ENCODE results near the gene DPP10. TPM values are rescaled to one million over a fixed set of nuclear protein-coding genes. Genes with fewer than 3 reads are reported as not detected.

Gene DPP10
- total RNA-seq, 2 donors from 2014 or later, result 3.1 to 11.2 TPM

DNA sequence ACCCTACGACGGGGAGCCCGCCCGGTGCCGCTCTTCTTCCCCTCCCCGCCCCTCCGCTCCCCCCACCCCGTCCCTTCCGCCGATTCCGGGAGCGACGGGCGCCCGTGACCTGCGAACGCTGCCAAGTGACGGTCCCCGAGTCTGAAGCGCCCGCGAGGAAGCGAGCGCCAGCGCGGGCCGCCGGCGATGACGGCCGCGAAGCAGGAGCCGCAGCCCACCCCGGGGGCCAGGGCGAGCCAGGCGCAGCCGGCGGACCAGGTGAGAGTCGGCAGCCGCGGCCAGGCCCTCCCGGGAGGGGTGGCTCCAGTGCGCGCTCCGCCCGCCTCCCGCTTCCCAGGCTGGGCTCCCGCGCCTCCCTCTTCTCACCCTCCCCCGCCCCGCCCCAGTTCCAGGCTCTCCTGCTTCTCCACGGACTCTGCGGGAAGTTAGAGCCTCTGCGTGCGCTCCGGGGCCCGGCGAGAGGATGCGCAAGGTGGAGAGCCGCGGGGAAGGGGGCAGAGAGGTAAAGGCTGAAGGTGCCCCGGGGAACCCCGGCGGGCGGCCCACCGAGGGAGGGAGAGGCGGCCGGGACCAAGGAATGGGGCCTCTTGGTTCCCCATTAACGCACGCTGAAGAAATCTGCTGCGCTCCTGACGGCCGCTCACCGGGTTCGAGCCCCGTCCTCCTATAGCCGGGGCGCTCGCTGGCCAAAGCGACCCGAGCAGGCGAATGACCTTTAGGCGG lies 719.5 kb downstream of the DPP10 start:
- DNase-seq, result peak; percentile 72 to 85 (median 76)
- no peaks in the 10 kb centered on the region for H3K36me3 ChIP-seq (replicated peaks in 1 of 2; ENCODE audit: insufficient read depth in 1 of 2, low read depth in 2 of 2)

DNA sequence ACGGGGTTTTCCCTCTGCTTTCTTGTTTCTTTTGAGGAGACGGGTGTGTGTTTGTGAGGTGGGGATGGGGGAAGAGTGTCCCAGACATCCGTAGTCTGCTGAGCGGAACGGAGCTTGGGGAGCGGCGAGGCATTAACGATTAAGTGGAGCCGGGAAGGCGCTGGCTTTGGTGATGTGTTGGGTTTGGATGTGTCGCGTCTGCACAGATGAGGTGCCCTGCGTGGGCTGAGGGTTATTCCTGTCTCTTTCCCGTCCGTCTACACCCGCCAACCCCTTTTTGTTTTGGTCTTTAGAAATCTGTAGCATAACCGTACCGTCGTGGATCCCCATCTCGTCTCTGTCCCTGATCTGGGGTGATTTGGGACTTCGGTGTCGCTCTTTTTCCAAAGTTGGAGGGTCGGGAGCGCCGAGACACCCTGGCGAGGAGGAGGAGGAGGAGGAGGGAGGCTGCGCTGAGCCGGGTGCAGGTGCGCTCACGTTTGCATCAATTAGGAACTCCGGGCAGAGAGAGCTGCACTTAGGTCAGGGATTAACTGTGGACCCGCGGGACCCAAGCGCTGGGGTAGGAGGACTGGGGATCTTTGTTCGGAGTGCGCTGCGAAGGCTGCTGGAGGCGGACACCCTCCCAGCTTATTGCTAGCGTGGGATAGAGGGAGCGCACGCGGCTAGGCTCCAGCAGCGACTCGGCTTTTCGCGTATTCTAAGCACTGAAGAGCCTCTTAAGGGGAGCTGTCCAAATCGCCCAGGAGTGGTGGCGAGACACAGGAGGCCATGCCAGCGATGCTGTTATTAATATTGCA lies 720.3 kb downstream of the DPP10 start:
- Histone ChIP-seq H3K4me3 (peak overlapping the region in 1 of 2 donors; percentile 52), H3K27ac (peak overlapping the region in 2 of 4 donors; percentile 82 to 88), H3K36me3 (replicated peaks in 1 of 2; ENCODE audit: insufficient read depth in 1 of 2, low read depth in 2 of 2) (no peaks in the 10 kb centered on the region), H3K27me3 (no peaks in the 10 kb centered on the region), H3K4me1 (peaks cover 17% of the 10 kb centered on the region), H3K9me3 (no peaks in the 10 kb centered on the region)
- DNase-seq, result peak in 3 of 4 donors; percentile 14 to 34 (median 23)
- WGBS, 2 donors, result 0 to 2% methylated on average over 31 to 49 of the region's 49 CpGs
- ATAC-seq, result no peak
- intact Hi-C loops (cut with DNase I), result no loop called here
- TF ChIP-seq, protein P1, sequence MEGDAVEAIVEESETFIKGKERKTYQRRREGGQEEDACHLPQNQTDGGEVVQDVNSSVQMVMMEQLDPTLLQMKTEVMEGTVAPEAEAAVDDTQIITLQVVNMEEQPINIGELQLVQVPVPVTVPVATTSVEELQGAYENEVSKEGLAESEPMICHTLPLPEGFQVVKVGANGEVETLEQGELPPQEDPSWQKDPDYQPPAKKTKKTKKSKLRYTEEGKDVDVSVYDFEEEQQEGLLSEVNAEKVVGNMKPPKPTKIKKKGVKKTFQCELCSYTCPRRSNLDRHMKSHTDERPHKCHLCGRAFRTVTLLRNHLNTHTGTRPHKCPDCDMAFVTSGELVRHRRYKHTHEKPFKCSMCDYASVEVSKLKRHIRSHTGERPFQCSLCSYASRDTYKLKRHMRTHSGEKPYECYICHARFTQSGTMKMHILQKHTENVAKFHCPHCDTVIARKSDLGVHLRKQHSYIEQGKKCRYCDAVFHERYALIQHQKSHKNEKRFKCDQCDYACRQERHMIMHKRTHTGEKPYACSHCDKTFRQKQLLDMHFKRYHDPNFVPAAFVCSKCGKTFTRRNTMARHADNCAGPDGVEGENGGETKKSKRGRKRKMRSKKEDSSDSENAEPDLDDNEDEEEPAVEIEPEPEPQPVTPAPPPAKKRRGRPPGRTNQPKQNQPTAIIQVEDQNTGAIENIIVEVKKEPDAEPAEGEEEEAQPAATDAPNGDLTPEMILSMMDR (IDR thresholded peaks at IDR 0.05), result no peak
- TF ChIP-seq POLR2A (IDR thresholded peaks at IDR 0.05), result no peak

More for the DNA sequence above, 719.5 kb downstream of the DPP10 start:
- WGBS, 2 donors, result 0 to 9% methylated on average over 4 to 62 of the region's 83 CpGs
- Histone ChIP-seq H3K27me3 (no peaks in the 10 kb centered on the region), H3K27ac (peak overlapping the region; percentile 65 to 91 (median 85)), H3K9me3 (no peaks in the 10 kb centered on the region), H3K4me3 (peak overlapping the region; percentile 52 to 65), H3K4me1 (peaks cover 12% of the 10 kb centered on the region)
- TF ChIP-seq, protein P1 (IDR thresholded peaks at IDR 0.05), result no peak
- peak in 2 of 3 donors; percentile 27 to 29 for TF ChIP-seq POLR2A (IDR thresholded peaks at IDR 0.05)
- intact Hi-C loops (cut with DNase I), result no loop called here
- ATAC-seq, result peak; percentile 85

DNA sequence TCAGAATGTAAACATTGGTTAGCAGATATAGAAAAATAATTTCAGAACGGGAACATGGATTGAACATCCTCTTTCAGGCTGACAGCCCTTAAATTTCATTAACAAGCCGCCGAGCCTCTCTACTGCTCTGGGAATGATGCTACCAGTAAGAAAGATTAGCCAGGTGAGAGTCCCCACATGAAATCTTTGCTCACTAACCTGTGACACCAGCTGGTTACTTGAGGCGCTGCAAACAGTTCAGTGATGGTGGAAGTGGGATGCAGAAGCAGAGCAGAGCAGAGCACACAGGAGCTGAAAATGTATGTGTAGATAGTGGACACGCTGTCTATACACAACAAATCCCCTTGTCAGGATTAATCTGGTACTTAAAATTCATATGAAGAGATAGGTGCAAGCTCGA lies 721.1 kb downstream of the DPP10 start:
- H3K9me3 ChIP-seq, result no peaks in the 10 kb centered on the region
- DNase-seq, result no peak
- no peak overlapping the region for H3K4me3 ChIP-seq
- TF ChIP-seq, protein P1 (IDR thresholded peaks at IDR 0.05), result no peak
- H3K27ac ChIP-seq, result no peak overlapping the region
- peaks cover 22% of the 10 kb centered on the region for H3K4me1 ChIP-seq
- ATAC-seq, result no peak
- no peaks in the 10 kb centered on the region for H3K27me3 ChIP-seq
- no peaks in the 10 kb centered on the region for H3K36me3 ChIP-seq (replicated peaks in 1 of 2; ENCODE audit: insufficient read depth in 1 of 2, low read depth in 2 of 2)
- WGBS, 2 donors, result 32 to 34% methylated on average over 6 of the region's 6 CpGs
- intact Hi-C loops (cut with DNase I), result no loop called here

DNA sequence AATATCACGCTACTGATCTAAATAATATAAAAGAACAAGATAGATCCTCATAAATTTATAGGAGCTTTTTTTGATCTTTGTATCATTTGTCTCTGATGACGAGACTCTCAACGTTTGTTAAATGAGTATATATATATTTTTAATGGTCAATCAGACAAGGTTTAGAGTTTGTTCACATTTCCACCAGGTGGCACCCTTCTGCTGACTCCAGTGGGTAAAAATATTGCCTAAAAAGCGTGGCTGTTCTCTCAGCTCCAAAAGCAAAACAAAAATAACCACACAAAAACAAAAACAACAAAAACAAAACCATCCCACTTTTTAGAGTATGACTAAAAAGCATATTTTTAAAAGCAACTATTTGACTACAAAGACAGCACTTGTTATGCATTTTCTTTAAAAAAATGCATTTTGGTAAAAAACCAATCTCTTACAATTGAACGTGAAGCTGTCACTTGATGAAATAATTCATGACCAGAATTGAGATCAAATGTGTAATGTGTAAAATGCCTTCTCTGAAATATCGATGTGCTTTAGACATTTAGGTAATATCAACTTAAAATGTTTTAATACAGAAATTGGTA lies 723.2 kb downstream of the DPP10 start:
- intact Hi-C loops (cut with DNase I), result no loop called here
- TF ChIP-seq POLR2A (IDR thresholded peaks at IDR 0.05), result no peak
- TF ChIP-seq, protein P1 (IDR thresholded peaks at IDR 0.05), result peak; percentile 23 to 71 (median 60)
- peak; percentile 46 to 64 (median 52) for DNase-seq
- H3K4me3 ChIP-seq, result no peak overlapping the region
- H3K36me3 ChIP-seq (replicated peaks in 1 of 2; ENCODE audit: insufficient read depth in 1 of 2, low read depth in 2 of 2), result no peaks in the 10 kb centered on the region
- no peaks in the 10 kb centered on the region for H3K9me3 ChIP-seq
- peaks cover 22% of the 10 kb centered on the region for H3K4me1 ChIP-seq
- 17 to 18% methylated on average over 6 of the region's 6 CpGs for WGBS, 2 donors
- H3K27ac ChIP-seq, result no peak overlapping the region
- H3K27me3 ChIP-seq, result no peaks in the 10 kb centered on the region
- ATAC-seq, result no peak

Measured in body of pancreas (tissue), 4 donors.